ENCODE results near the gene ORC2.

The ORC2 gene

GRCh38 chr2:200860092-200860795 lies 103.2 kb downstream of the ORC2 start:
- DNase-seq (ENCODE audit: low read depth): no peak

Data from fibroblast of the conjunctiva (primary cell).